NT2/D1 (cell line): ENCODE results near the gene SMG6.

ENCODE experiments used
- DNase-seq: peaks from one replicate; pipeline ENCODE4 v3.0.0-alpha.2; 2011; ENCODE audit warnings: low read depth, low spot score
- H3K27me3 ChIP-seq: 2 replicates; pipeline ENCODE4 v1.6.0; 2011; ENCODE audit warnings: mild to moderate bottlenecking; ENCODE audit not compliant: insufficient read length, insufficient read depth
- H3K36me3 ChIP-seq: 2 replicates; pipeline ENCODE4 v1.6.1; 2011; ENCODE audit warnings: mild to moderate bottlenecking, low read length, mixed read lengths; ENCODE audit not compliant: insufficient read depth, insufficient read length
- H3K4me1 ChIP-seq: 2 replicates; pipeline ENCODE4 v1.5.1; 2011; ENCODE audit not compliant: insufficient read depth, insufficient read length
- H3K4me3 ChIP-seq: 2 replicates; pipeline ENCODE4 v1.5.1; 2011; ENCODE audit warnings: low read depth; ENCODE audit not compliant: insufficient read length
- H3K9ac ChIP-seq: 2 replicates; pipeline ENCODE4 v1.6.0; 2011; ENCODE audit warnings: low read depth; ENCODE audit not compliant: insufficient read length
- H3K9me3 ChIP-seq: 2 replicates; pipeline ENCODE4 v1.5.1; 2011; ENCODE audit warnings: mild to moderate bottlenecking, low read length; ENCODE audit not compliant: insufficient read depth
- SUZ12 ChIP-seq: IDR thresholded peaks from 2 replicates; pipeline ENCODE4 v1.6.1; 2011; ENCODE audit not compliant: insufficient read length, insufficient read depth; ENCODE audit errors: extremely low read depth
- YY1 ChIP-seq: IDR thresholded peaks from 2 replicates; pipeline ENCODE4 v1.6.1; 2011; ENCODE audit not compliant: insufficient read length, insufficient read depth
- ZNF274 ChIP-seq: IDR thresholded peaks from 2 replicates; pipeline ENCODE4 v1.6.1; 2011; ENCODE audit warnings: mild to moderate bottlenecking, low read depth, low read length

The SMG6 gene

GRCh38 chr17:2157081-2157480, 146.5 kb downstream of the SMG6 start:
- TF ChIP-seq ZNF274 (no peak), SUZ12 (no peak), YY1 (no peak)
- Histone ChIP-seq H3K27me3 (no peaks in the 10 kb centered on the region), H3K4me3 (no peak overlapping the region), H3K4me1 (no peaks in the 10 kb centered on the region), H3K36me3 (peaks cover 22% of the 10 kb centered on the region), H3K9ac (no peak overlapping the region), H3K9me3 (no peaks in the 10 kb centered on the region)
- DNase-seq = no peak

DNA sequence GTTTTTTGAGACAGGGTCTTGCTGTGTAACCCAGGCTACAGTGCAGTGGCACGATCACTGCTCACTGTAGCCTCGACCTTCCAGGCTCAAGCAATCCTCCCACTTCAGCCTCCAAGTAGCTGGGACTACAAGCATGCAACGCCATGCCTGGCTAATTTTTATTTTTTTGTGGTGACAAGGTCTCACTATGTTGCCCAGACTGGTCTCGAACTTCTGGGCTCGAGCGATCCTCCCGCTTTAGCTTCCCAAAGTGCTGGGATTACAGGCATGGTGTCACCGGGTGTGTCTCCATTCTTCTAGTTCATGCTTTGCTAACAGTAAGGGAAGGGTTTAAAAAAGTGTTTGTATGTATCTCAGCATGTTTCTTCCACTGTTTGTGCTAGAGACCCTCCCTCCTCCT, 146.9 kb downstream of the SMG6 start:
- peaks cover 20% of the 10 kb centered on the region for H3K36me3 ChIP-seq
- no peak overlapping the region for H3K9ac ChIP-seq
- TF ChIP-seq ZNF274 (no peak), YY1 (no peak), SUZ12 (no peak)
- H3K9me3 ChIP-seq = no peaks in the 10 kb centered on the region
- H3K4me3 ChIP-seq = no peak overlapping the region
- no peaks in the 10 kb centered on the region for H3K4me1 ChIP-seq
- H3K27me3 ChIP-seq = no peaks in the 10 kb centered on the region
- DNase-seq = no peak

DNA sequence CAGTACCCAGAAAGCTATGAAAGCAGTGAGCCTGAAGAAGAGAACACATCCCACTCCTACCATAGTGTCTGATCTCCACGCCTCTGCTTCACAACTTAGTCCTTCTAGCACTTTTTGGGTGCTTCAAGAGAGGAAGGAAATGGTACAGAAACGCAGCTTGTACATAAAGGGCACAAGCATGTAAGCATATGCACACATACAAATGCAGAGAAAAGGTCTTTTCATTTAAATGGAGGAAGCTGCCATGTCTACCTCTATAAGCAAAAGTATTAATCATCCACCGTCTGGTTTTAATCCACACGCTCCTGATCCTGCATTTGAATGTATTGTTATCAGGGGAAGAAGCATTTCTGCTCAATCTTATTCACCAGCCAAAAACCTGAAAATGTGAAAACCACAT, 148.0 kb downstream of the SMG6 start:
- no peaks in the 10 kb centered on the region for H3K27me3 ChIP-seq
- no peak for TF ChIP-seq YY1
- TF ChIP-seq ZNF274 = no peak
- no peak for TF ChIP-seq SUZ12
- peaks cover 23% of the 10 kb centered on the region for H3K36me3 ChIP-seq
- no peak overlapping the region for H3K4me3 ChIP-seq
- no peak overlapping the region for H3K9ac ChIP-seq
- no peak for DNase-seq
- H3K9me3 ChIP-seq = no peaks in the 10 kb centered on the region
- no peaks in the 10 kb centered on the region for H3K4me1 ChIP-seq

GRCh38 chr17:2151358-2152033, 152.1 kb downstream of the SMG6 start:
- H3K27me3 ChIP-seq = no peaks in the 10 kb centered on the region
- DNase-seq = no peak
- H3K4me1 ChIP-seq = no peaks in the 10 kb centered on the region
- TF ChIP-seq ZNF274 = no peak
- H3K9ac ChIP-seq = no peak overlapping the region
- no peaks in the 10 kb centered on the region for H3K9me3 ChIP-seq
- peaks cover 29% of the 10 kb centered on the region for H3K36me3 ChIP-seq
- H3K4me3 ChIP-seq = no peak overlapping the region

DNA sequence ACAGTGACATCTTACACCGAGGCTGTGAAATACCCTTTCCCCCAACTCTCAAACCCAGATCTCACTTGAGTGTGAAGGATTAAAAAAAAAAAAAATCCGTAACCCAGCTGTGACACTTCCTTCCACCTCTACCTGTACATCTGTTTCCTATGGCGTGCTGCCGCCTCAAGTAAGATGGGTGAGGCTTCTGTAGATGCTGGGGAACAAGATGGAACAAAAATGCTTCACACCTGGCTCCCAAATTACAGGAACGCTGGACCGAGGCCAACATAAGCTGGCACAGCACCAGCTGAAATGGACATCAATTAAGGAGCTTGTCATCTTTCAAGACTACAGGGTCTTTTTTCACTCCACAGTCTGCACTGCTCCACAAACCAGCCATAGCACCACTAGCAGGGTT, 152.8 kb downstream of the SMG6 start:
- TF ChIP-seq ZNF274 (no peak), SUZ12 (no peak), YY1 (no peak)
- Histone ChIP-seq H3K4me1 (no peaks in the 10 kb centered on the region), H3K27me3 (no peaks in the 10 kb centered on the region), H3K9me3 (no peaks in the 10 kb centered on the region), H3K36me3 (peaks cover 29% of the 10 kb centered on the region), H3K4me3 (no peak overlapping the region), H3K9ac (no peak overlapping the region)
- no peak for DNase-seq

- Histone ChIP-seq H3K9me3 (no peaks in the 10 kb centered on the region), H3K4me1 (no peaks in the 10 kb centered on the region), H3K36me3 (peaks cover 22% of the 10 kb centered on the region), H3K9ac (no peak overlapping the region), H3K4me3 (no peak overlapping the region), H3K27me3 (no peaks in the 10 kb centered on the region)
- no peak for TF ChIP-seq ZNF274
- TF ChIP-seq YY1 = no peak
- no peak for TF ChIP-seq SUZ12
- no peak for DNase-seq
Measured at GRCh38 chr17:2149934-2150333, 153.7 kb downstream of the SMG6 start.

DNA sequence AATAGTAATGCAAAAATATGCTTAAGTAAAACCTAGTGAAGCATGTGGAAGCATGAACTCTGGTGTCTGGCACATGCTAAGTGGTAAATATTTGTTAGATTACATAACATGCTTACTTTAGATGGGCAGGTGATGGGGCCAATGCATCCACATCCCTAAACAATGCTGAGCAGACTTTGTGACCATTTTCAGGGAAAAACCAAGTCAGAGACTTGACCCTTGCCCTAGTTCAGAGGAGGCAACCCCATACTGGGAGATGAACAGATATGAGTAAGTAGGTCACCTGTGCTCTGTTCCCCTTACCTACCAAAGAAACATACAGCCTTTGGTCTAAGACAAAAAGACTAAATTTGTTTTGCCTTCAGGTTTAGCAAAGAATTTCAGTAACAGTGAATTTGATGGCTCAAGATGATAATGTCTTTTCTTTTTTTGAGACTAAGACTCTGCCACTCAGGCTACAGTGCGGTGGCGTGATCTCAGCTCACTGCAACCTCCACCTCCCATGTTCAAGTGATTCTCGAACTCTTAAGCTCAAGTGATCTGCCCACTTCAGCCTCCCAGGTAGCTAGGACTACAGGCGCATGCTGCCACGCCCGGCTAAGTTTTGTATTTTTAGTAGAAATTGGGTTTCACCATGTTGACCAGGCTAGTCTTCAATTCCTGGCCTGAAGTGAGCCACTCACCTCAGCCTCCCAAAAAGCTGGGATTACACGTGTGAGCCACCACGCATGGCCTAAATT, 157.3 kb downstream of the SMG6 start:
- no peaks in the 10 kb centered on the region for H3K27me3 ChIP-seq
- TF ChIP-seq ZNF274 = no peak
- TF ChIP-seq YY1 = no peak
- no peak for TF ChIP-seq SUZ12
- peaks cover 10% of the 10 kb centered on the region for H3K36me3 ChIP-seq
- no peak overlapping the region for H3K9ac ChIP-seq
- no peak for DNase-seq
- no peaks in the 10 kb centered on the region for H3K4me1 ChIP-seq
- H3K9me3 ChIP-seq = no peaks in the 10 kb centered on the region
- H3K4me3 ChIP-seq = no peak overlapping the region
